ENCODE results near the gene ARHGEF37. TPM values are rescaled to one million over a fixed set of nuclear protein-coding genes. Genes with fewer than 3 reads are reported as not detected.

The ARHGEF37 gene
- total RNA-seq, 4 donors from 2014 or later, result 1.5 to 7.5 (median 4.9) TPM

- TF ChIP-seq, protein P1, sequence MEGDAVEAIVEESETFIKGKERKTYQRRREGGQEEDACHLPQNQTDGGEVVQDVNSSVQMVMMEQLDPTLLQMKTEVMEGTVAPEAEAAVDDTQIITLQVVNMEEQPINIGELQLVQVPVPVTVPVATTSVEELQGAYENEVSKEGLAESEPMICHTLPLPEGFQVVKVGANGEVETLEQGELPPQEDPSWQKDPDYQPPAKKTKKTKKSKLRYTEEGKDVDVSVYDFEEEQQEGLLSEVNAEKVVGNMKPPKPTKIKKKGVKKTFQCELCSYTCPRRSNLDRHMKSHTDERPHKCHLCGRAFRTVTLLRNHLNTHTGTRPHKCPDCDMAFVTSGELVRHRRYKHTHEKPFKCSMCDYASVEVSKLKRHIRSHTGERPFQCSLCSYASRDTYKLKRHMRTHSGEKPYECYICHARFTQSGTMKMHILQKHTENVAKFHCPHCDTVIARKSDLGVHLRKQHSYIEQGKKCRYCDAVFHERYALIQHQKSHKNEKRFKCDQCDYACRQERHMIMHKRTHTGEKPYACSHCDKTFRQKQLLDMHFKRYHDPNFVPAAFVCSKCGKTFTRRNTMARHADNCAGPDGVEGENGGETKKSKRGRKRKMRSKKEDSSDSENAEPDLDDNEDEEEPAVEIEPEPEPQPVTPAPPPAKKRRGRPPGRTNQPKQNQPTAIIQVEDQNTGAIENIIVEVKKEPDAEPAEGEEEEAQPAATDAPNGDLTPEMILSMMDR (IDR thresholded peaks at IDR 0.05; ENCODE audit: low read depth), result no peak
These were observed 41.2 kb downstream of the ARHGEF37 start for GRCh38 chr5:149622466-149622865.

DNA sequence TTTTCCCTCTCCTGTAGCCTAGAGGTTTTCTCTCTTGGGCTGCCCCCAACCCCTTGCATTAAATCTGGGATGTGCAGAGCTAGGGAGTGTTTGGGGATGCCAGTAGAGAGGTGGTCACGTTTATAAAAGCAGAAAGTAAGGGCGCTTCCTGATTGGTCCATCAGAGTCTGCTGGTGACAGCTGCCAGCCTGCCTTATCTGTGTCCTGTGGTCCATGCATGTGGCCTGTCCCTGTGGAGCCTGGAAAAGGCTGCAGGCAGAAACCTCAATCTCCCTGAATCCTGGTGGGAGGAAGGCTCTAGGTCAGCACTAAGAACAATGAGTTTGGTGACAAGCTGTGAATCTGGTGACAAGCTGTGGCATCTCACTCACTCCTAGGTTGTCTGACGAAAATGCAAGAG is 42.2 kb downstream of the ARHGEF37 start:
- TF ChIP-seq, protein P1 (IDR thresholded peaks at IDR 0.05; ENCODE audit: low read depth), result no peak

GRCh38 chr5:149627070-149627469 is 45.8 kb downstream of the ARHGEF37 start:
- TF ChIP-seq, protein P1 (IDR thresholded peaks at IDR 0.05; ENCODE audit: low read depth), result no peak

GRCh38 chr5:149628221-149628620 is 46.9 kb downstream of the ARHGEF37 start:
- TF ChIP-seq, protein P1 (IDR thresholded peaks at IDR 0.05; ENCODE audit: low read depth), result no peak

DNA sequence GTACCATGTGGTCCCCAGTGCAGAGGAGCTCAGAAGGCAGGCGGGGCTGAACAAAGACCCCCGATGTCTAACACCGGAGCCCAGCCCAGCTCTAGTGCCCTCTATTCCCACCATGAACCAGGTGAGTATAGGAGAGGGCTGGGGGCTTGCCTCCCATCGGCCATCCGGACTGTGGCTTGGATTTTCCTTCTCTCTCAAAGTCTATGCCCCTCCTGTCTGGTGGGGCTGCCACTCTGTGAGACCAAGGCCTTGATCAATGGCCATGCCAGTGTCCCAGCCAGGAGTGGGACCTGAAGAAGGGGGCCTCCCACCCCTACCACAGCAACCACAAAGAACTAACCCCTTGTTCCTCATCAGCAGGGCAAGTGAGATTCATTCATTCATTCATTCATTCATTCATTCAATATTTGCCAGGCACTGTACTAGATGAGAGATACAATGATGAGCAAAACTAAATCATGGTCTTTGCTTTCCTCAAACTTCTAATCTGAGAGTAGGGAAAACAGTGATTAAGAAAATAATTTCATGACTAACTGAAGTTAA is 47.6 kb downstream of the ARHGEF37 start:
- TF ChIP-seq, protein P1 (IDR thresholded peaks at IDR 0.05; ENCODE audit: low read depth), result no peak

DNA sequence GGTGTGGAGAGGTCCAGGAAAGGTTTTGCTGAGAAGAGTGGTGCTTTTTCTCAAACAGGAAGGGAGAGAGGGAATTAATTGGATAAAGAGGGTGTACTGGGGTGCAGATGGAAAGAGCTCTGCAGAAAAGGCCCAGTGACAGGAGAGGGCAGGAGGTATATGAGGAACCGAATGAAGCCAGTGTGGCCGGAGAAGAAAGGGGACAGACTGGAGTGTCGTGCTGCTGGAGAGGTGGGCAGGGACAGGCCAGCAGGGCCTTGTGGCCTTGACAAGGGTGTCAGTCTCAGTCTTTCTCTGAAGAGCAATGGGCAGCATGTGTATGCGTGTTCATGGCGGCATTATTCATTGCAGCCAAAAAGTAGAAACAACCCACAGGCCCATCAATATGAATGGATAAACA is 48.1 kb downstream of the ARHGEF37 start:
- TF ChIP-seq, protein P1 (IDR thresholded peaks at IDR 0.05; ENCODE audit: low read depth), result no peak

GRCh38 chr5:149630337-149630736 is 49.0 kb downstream of the ARHGEF37 start:
- TF ChIP-seq, protein P1 (IDR thresholded peaks at IDR 0.05; ENCODE audit: low read depth), result no peak
